Uterus (tissue), 2 donors: ENCODE data around the gene CCNYL1.

ENCODE experiments used
- POLR2A ChIP-seq, 2 donors: fragments of 450-650 bp; IDR thresholded peaks; one replicate each; pipeline ENCODE4 v1.6.1; 2016; ENCODE audit warnings: antibody characterized with exemption in 2 of 2, mild to moderate bottlenecking in 1 of 2, moderate library complexity in 1 of 2
- TF ChIP-seq, protein P1 (sequence below), 4 experiments: fragments of 200-600 bp in 2 of 4; fragments of 450-650 bp in 2 of 4; sonication (generic) in 2 of 4; IDR thresholded peaks; one replicate each; pipeline ENCODE4 v1.5.1; 2016 to 2019; ENCODE audit warnings: antibody characterized with exemption in 4 of 4, mild to moderate bottlenecking in 2 of 4, moderate library complexity in 1 of 4

- TF ChIP-seq, protein P1, sequence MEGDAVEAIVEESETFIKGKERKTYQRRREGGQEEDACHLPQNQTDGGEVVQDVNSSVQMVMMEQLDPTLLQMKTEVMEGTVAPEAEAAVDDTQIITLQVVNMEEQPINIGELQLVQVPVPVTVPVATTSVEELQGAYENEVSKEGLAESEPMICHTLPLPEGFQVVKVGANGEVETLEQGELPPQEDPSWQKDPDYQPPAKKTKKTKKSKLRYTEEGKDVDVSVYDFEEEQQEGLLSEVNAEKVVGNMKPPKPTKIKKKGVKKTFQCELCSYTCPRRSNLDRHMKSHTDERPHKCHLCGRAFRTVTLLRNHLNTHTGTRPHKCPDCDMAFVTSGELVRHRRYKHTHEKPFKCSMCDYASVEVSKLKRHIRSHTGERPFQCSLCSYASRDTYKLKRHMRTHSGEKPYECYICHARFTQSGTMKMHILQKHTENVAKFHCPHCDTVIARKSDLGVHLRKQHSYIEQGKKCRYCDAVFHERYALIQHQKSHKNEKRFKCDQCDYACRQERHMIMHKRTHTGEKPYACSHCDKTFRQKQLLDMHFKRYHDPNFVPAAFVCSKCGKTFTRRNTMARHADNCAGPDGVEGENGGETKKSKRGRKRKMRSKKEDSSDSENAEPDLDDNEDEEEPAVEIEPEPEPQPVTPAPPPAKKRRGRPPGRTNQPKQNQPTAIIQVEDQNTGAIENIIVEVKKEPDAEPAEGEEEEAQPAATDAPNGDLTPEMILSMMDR (IDR thresholded peaks at IDR 0.05): no peak
- no peak for TF ChIP-seq POLR2A (IDR thresholded peaks at IDR 0.05)
These were observed 76.4 kb downstream of the CCNYL1 start for GRCh38 chr2:207787800-207788199.
